HL-60 (cell line): ENCODE results near the gene CNGA4.
A peak's percentile ranks its signal among the peaks of the same experiment; 100 is the strongest.

Experiments used
- DNase-seq, 2 experiments: peaks; one replicate each; pipeline ENCODE4 v3.0.0-alpha.2; 2010 to 2020; ENCODE audit warnings: low read depth in 1 of 2, low spot score in 1 of 2
- H3K27ac ChIP-seq: fragments of 250-450 bp; sonication (Bioruptor Pico); replicated peaks from 2 replicates; pipeline ENCODE4 v1.5.1; 2020; ENCODE audit warnings: mild to moderate bottlenecking, moderate library complexity
- H3K27me3 ChIP-seq: fragments of 250-450 bp; sonication (Bioruptor Pico); 2 replicates; pipeline ENCODE4 v1.5.1; 2021; ENCODE audit warnings: mild to moderate bottlenecking, moderate library complexity; ENCODE audit not compliant: insufficient read depth, poor library complexity, severe bottlenecking
- H3K4me3 ChIP-seq: replicated peaks from 2 replicates; pipeline ENCODE4 v1.5.1; 2011; ENCODE audit warnings: mild to moderate bottlenecking, control low read depth, low read length; ENCODE audit not compliant: insufficient read depth
- GABPA ChIP-seq: IDR thresholded peaks from 2 replicates; pipeline ENCODE4 v1.6.1; 2012; ENCODE audit warnings: low read depth
- POLR2AphosphoS5 ChIP-seq: IDR thresholded peaks from 2 replicates; pipeline ENCODE4 v1.6.1; 2012; ENCODE audit warnings: low read depth
- REST ChIP-seq: IDR thresholded peaks from 2 replicates; pipeline ENCODE4 v1.6.1; 2012; ENCODE audit warnings: low read depth; ENCODE audit not compliant: insufficient replicate concordance
- SPI1 ChIP-seq: IDR thresholded peaks from 2 replicates; pipeline ENCODE4 v1.6.1; 2012; ENCODE audit warnings: low read depth, mild to moderate bottlenecking, borderline replicate concordance
- TF ChIP-seq, protein P1 (sequence below): IDR thresholded peaks from one replicate; pipeline ENCODE4 v1.5.1; 2011; ENCODE audit warnings: low read length, control low read depth, inconsistent platforms; ENCODE audit not compliant: insufficient read depth

CNGA4 gene

GRCh38 chr11:6249770-6250555 lies 11.1 kb downstream of the CNGA4 start:
- H3K4me3 ChIP-seq, result no peak overlapping the region
- no peak for TF ChIP-seq GABPA
- no peak overlapping the region for H3K27ac ChIP-seq
- DNase-seq, result peak; percentile 39 to 52
- H3K27me3 ChIP-seq, result no peaks in the 10 kb centered on the region

DNA sequence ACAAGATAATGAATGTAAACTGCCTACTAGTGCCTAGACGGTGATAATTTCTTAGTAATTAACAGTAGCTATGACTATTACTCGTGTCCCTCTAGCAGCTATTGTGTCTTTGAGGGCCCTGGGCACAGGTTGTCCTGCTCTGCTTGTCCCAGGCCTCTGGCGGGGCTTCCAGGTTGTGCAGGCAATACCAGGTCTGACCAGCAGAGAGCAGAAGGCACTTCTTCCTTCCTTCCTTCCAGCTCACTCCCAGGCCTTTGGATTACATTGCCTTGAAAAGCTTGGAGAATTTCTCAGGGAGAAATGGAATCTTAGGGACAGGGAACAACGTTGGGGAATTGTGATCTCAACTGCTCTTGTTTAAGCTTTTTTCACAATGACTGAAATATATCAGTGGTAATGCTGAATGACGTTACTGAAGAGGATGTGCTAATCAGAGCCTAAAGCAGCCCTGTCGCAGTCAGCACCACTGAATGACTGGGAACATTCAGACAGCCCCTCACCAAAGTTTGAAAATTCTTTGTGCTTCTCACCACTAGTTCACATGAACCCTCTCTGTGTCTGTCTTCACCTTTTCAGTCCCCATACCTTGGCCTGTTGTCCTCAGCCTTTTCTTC lies 12.3 kb downstream of the CNGA4 start:
- no peak overlapping the region for H3K27ac ChIP-seq
- TF ChIP-seq REST (no peak), POLR2AphosphoS5 (no peak), SPI1 (no peak), GABPA (no peak)
- TF ChIP-seq, protein P1, sequence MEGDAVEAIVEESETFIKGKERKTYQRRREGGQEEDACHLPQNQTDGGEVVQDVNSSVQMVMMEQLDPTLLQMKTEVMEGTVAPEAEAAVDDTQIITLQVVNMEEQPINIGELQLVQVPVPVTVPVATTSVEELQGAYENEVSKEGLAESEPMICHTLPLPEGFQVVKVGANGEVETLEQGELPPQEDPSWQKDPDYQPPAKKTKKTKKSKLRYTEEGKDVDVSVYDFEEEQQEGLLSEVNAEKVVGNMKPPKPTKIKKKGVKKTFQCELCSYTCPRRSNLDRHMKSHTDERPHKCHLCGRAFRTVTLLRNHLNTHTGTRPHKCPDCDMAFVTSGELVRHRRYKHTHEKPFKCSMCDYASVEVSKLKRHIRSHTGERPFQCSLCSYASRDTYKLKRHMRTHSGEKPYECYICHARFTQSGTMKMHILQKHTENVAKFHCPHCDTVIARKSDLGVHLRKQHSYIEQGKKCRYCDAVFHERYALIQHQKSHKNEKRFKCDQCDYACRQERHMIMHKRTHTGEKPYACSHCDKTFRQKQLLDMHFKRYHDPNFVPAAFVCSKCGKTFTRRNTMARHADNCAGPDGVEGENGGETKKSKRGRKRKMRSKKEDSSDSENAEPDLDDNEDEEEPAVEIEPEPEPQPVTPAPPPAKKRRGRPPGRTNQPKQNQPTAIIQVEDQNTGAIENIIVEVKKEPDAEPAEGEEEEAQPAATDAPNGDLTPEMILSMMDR, result peak; percentile 72
- no peak overlapping the region for H3K4me3 ChIP-seq
- H3K27me3 ChIP-seq, result no peaks in the 10 kb centered on the region
- peak; percentile 31 to 59 for DNase-seq

DNA sequence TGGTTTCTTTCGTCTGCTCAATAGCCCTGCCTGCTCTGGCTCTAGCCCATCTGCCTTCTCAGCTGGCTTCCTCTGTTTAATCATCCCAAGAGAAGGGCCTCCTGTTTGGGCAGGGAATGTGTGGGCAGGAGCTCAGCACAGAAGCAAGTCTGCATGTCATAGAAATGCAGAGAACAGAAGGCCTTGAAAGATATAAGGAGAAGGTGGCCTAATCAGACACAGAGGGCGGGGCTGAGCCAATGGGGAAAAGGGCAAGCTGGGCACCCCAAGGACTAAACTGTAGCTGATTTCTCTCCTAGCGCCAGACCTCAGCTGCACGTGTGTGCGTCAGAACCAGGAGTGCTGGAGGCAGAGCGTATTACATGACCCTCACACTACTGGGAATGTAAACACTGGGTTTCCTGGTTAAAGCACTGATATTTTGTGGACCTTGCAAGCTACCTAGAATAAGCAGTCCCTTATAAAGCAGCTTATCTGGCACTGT lies 13.1 kb downstream of the CNGA4 start:
- H3K27me3 ChIP-seq, result peaks cover under 1% of the 10 kb centered on the region
- no peak for TF ChIP-seq GABPA
- no peak for TF ChIP-seq POLR2AphosphoS5
- no peak for TF ChIP-seq REST
- no peak for TF ChIP-seq SPI1
- TF ChIP-seq, protein P1, result no peak
- no peak overlapping the region for H3K4me3 ChIP-seq
- no peak overlapping the region for H3K27ac ChIP-seq
- no peak for DNase-seq

- Histone ChIP-seq H3K4me3 (no peak overlapping the region), H3K27ac (no peak overlapping the region), H3K27me3 (peaks cover 12% of the 10 kb centered on the region)
- no peak for TF ChIP-seq GABPA
- no peak for TF ChIP-seq REST
- TF ChIP-seq SPI1, result no peak
- TF ChIP-seq, protein P1, result no peak
- TF ChIP-seq POLR2AphosphoS5, result no peak
- DNase-seq, result no peak
Observed at GRCh38 chr11:6253197-6253596, 14.3 kb downstream of the CNGA4 start.
